Esophagus muscularis mucosa (tissue), 4 donors: ENCODE measurements around the gene SYT6. TPM values are rescaled to one million over a fixed set of nuclear protein-coding genes. Genes with fewer than 3 reads are reported as not detected.

Source experiments
- DNase-seq: peaks from one replicate; pipeline ENCODE4 v3.0.0-alpha.2; 2017; ENCODE audit errors: extremely low spot score
- H3K27ac ChIP-seq, 4 donors: fragments of 200-600 bp; sonication (generic); replicated peaks in 1 of 4; 1 replicate in 3 of 4; 2 replicates in 1 of 4; pipeline ENCODE4 v1.5.1; 2016 to 2019; ENCODE audit warnings: mild to moderate bottlenecking in 1 of 4
- H3K27me3 ChIP-seq, 4 donors: fragments of 200-600 bp; sonication (generic); one replicate each; pipeline versions ENCODE4 v1.5.1 to v1.6.0; 2016 to 2019
- H3K36me3 ChIP-seq, 4 donors: fragments of 200-600 bp; sonication (generic); one replicate each; pipeline ENCODE4 v1.5.1; 2016 to 2019
- H3K4me1 ChIP-seq, 4 donors: fragments of 200-600 bp; sonication (generic); one replicate each; pipeline ENCODE4 v1.5.1; 2016 to 2019
- H3K4me3 ChIP-seq, 4 donors: fragments of 200-600 bp; sonication (generic); 1 replicate in 2 of 4; 2 replicates in 2 of 4; pipeline ENCODE4 v1.5.1; 2016 to 2019; ENCODE audit warnings: mild to moderate bottlenecking in 4 of 4, moderate library complexity in 1 of 4
- H3K9me3 ChIP-seq, 4 donors: fragments of 200-600 bp; sonication (generic); 1 replicate in 3 of 4; 2 replicates in 1 of 4; pipeline ENCODE4 v1.5.1; 2016 to 2019
- CTCF ChIP-seq, 3 experiments: fragments of 200-600 bp in 2 of 3; fragments of 450-650 bp in 1 of 3; sonication (generic) in 2 of 3; IDR thresholded peaks; one replicate each; pipeline ENCODE4 v1.5.1; 2017 to 2019; ENCODE audit warnings: antibody characterized with exemption in 3 of 3, mild to moderate bottlenecking in 2 of 3, moderate library complexity in 1 of 3
- EP300 ChIP-seq: sonication (generic); formaldehyde crosslinking; IDR thresholded peaks from one replicate; pipeline ENCODE4 v1.6.1; 2017; ENCODE audit warnings: antibody characterized with exemption
- POLR2A ChIP-seq: fragments of 450-650 bp; IDR thresholded peaks from one replicate; pipeline ENCODE4 v1.6.1; 2017; ENCODE audit warnings: antibody characterized with exemption, moderate library complexity, mild to moderate bottlenecking, low read depth
- POLR2AphosphoS5 ChIP-seq, 2 donors: sonication (generic); formaldehyde crosslinking; IDR thresholded peaks; one replicate each; pipeline ENCODE4 v1.6.1; 2017; ENCODE audit warnings: antibody characterized with exemption in 2 of 2
- WGBS: methylation state at CpG from one replicate; pipeline ENCODE4 v1.1.5; 2018; 5-methylcytosine and 5-hydroxymethylcytosine counted together
- intact Hi-C: fragments of 100-400 bp; cut with DNase I; formaldehyde crosslinking; loops from one replicate; pipeline ENCODE4 v1.15.1; 2023
- total RNA-seq, 4 donors: library from RNA; depleted of rRNA; stranded (reverse); fragments of >200 nt; gene quantifications; one replicate each; pipeline versions ENCODE4 v1.1.0 to v1.2.1, GENCODE V29; 2016

Gene SYT6
- total RNA-seq, 4 donors from 2014 or later, result 0.06 to 0.83 TPM; not detected in 2

DNA sequence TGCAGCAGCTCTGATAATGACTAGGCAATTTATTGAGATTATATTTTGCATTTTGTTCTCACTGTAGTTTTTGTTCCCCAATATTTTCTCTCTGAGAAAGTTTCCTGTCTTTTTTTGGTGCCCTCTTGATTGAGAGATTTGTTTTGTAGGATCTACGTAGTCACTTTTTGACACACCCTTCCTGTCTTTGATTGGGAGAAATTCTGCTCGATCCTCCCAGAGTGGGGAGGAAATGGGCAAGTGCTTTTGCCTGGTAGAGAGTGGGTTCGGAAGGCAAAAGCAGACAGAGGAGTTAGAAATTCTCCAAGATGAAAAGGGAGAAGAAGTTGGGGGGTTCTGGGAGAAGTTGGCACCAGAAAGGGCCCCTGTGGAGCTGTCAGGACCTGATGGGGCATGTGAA is 42.1 kb upstream of the SYT6 start:
- TF ChIP-seq POLR2A, result no peak
- TF ChIP-seq CTCF (IDR thresholded peaks at IDR 0.05), result no peak
- TF ChIP-seq EP300, result no peak
- no peak for TF ChIP-seq POLR2AphosphoS5 (IDR thresholded peaks at IDR 0.05)
- WGBS, result 47% methylated on average over 3 of the region's 3 CpGs
- Histone ChIP-seq H3K9me3 (no peaks in the 10 kb centered on the region), H3K36me3 (no peaks in the 10 kb centered on the region), H3K4me3 (no peak overlapping the region), H3K27me3 (peaks cover 0 to 37% (median 0%) of the 10 kb centered on the region in 4 donors), H3K4me1 (no peaks in the 10 kb centered on the region), H3K27ac (no peak overlapping the region)
- no peak for DNase-seq
- intact Hi-C loops, result no loop called here

- H3K4me3 ChIP-seq, result no peak overlapping the region
- no peak for DNase-seq
- H3K27ac ChIP-seq, result no peak overlapping the region
- WGBS, result 88% methylated on average over 5 of the region's 5 CpGs
- peaks cover 0 to 24% (median 0%) of the 10 kb centered on the region in 4 donors for H3K27me3 ChIP-seq
- H3K9me3 ChIP-seq, result no peaks in the 10 kb centered on the region
- intact Hi-C loops, result no loop called here
- no peaks in the 10 kb centered on the region for H3K36me3 ChIP-seq
- TF ChIP-seq POLR2A, result no peak
- no peak for TF ChIP-seq POLR2AphosphoS5 (IDR thresholded peaks at IDR 0.05)
- H3K4me1 ChIP-seq, result no peaks in the 10 kb centered on the region
These were observed 38.7 kb upstream of the SYT6 start for GRCh38 chr1:114192328-114192727.

DNA sequence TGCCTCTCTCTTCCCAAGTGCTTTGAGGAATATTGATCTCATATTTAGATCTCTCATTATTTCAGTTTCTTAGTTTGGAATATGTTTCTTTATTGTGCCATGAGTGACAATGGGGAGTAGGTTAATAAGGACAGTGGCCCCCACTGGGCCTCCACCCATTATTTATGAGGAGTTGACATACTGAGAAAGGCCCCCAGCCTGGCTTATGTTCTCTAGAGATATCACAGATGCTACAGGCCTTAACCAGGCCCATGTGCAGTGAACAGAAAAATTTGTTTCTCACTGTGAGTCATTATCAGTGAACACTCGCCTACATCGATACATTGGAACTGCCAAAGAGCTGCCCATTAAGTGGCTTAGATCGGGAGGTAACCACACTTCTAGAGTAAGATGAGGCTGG is 35.7 kb upstream of the SYT6 start:
- no peaks in the 10 kb centered on the region for H3K9me3 ChIP-seq
- H3K4me1 ChIP-seq, result no peaks in the 10 kb centered on the region
- intact Hi-C loops, result no loop called here
- 95% methylated on average over 3 of the region's 3 CpGs for WGBS
- TF ChIP-seq POLR2AphosphoS5 (IDR thresholded peaks at IDR 0.05) (no peak), CTCF (IDR thresholded peaks at IDR 0.05) (no peak), EP300 (no peak), POLR2A (no peak)
- H3K27ac ChIP-seq, result no peak overlapping the region
- no peaks in the 10 kb centered on the region for H3K36me3 ChIP-seq
- DNase-seq, result no peak
- peaks cover 0 to 3% (median 0%) of the 10 kb centered on the region in 4 donors for H3K27me3 ChIP-seq
- H3K4me3 ChIP-seq, result no peak overlapping the region

GRCh38 chr1:114181356-114181755 is 27.7 kb upstream of the SYT6 start:
- H3K36me3 ChIP-seq, result no peaks in the 10 kb centered on the region
- intact Hi-C loops, result no loop called here
- DNase-seq, result no peak
- no peaks in the 10 kb centered on the region for H3K27me3 ChIP-seq
- no peak overlapping the region for H3K27ac ChIP-seq
- peaks cover 0 to 12% (median 8%) of the 10 kb centered on the region in 4 donors for H3K4me1 ChIP-seq
- TF ChIP-seq POLR2AphosphoS5 (IDR thresholded peaks at IDR 0.05) (no peak), CTCF (IDR thresholded peaks at IDR 0.05) (no peak), POLR2A (no peak), EP300 (no peak)
- no peak overlapping the region for H3K4me3 ChIP-seq
- 79% methylated on average over 4 of the region's 4 CpGs for WGBS
- no peaks in the 10 kb centered on the region for H3K9me3 ChIP-seq

DNA sequence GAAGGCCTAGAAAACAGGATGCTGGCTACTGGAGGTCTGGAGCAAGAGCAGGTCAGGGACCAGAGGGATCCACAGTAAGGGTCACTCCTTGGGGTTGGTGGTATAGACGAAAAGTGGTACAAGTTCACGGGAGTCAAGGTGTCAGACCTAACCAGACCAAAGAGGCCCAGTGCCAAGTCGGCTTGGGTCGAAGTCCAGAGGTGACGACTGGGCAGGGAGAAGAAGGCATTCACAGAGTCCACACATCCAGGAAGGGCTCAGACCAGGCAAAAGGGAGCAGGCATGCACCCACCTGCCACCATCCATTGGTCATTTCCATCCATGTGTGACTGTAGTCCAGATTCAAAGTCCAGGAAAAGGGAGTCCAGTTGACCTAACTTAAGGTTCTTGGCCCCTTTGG is 27.1 kb upstream of the SYT6 start:
- H3K36me3 ChIP-seq, result no peaks in the 10 kb centered on the region

More for the DNA sequence above, 27.1 kb upstream of the SYT6 start:
- TF ChIP-seq CTCF (IDR thresholded peaks at IDR 0.05) (no peak), EP300 (no peak), POLR2A (no peak), POLR2AphosphoS5 (IDR thresholded peaks at IDR 0.05) (no peak)
- Histone ChIP-seq H3K4me1 (peaks cover 0 to 12% (median 8%) of the 10 kb centered on the region in 4 donors), H3K27me3 (no peaks in the 10 kb centered on the region), H3K9me3 (no peaks in the 10 kb centered on the region), H3K4me3 (no peak overlapping the region), H3K27ac (no peak overlapping the region)
- WGBS, result 89% methylated on average over 4 of the region's 5 CpGs
- DNase-seq, result no peak
- intact Hi-C loops, result no loop called here
